Measurements from ENCODE around the gene PCDH9. TPM values are rescaled to one million over a fixed set of nuclear protein-coding genes. Genes with fewer than 3 reads are reported as not detected.

The PCDH9 gene
- total RNA-seq, 1 donor from 2014 or later, result 9.8 TPM

DNA sequence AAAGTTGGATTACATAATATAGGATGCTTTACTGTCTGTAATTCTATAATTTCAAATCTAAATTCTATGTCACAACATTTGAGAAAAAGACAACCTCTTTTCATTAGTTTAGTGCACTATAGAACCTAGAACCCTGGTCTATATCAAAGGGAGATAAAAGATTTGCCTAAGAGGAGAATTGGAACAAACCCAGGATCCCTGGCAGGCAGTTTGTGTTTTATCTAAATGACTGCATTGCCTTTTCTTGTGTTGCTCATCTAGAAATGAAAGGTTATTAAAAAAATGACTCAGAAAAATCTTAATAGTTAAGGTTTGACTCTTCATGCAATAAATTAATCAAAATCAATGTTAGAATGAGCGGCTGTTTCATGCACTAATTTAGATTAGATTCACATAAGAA lies 96.7 kb downstream of the PCDH9 start:
- DNase-seq (ENCODE audit: low spot score), result no peak
- Mint-ChIP-seq H3K27me3 (ENCODE audit: low read depth) (no peaks in the 10 kb centered on the region), H3K27ac (ENCODE audit: unreplicated experiment) (no peak overlapping the region), H3K36me3 (ENCODE audit: low read depth) (no peaks in the 10 kb centered on the region), H3K4me3 (ENCODE audit: unreplicated experiment) (no peak overlapping the region), H3K9me3 (ENCODE audit: low read depth) (no peaks in the 10 kb centered on the region), H3K4me1 (ENCODE audit: low read depth) (peaks cover 28% of the 10 kb centered on the region)
- TF ChIP-seq CTCF (IDR thresholded peaks at IDR 0.05), result no peak

- Mint-ChIP-seq H3K4me1 (ENCODE audit: low read depth) (peaks cover 18% of the 10 kb centered on the region), H3K36me3 (ENCODE audit: low read depth) (no peaks in the 10 kb centered on the region), H3K4me3 (ENCODE audit: unreplicated experiment) (no peak overlapping the region), H3K27ac (ENCODE audit: unreplicated experiment) (no peak overlapping the region), H3K9me3 (ENCODE audit: low read depth) (no peaks in the 10 kb centered on the region), H3K27me3 (ENCODE audit: low read depth) (no peaks in the 10 kb centered on the region)
- no peak for TF ChIP-seq CTCF (IDR thresholded peaks at IDR 0.05)
- no peak for DNase-seq (ENCODE audit: low spot score)
These were observed 98.7 kb downstream of the PCDH9 start for GRCh38 chr13:67131393-67131792.

- Mint-ChIP-seq H3K36me3 (ENCODE audit: low read depth) (no peaks in the 10 kb centered on the region), H3K27me3 (ENCODE audit: low read depth) (no peaks in the 10 kb centered on the region), H3K27ac (ENCODE audit: unreplicated experiment) (no peak overlapping the region), H3K4me1 (ENCODE audit: low read depth) (peaks cover 18% of the 10 kb centered on the region), H3K4me3 (ENCODE audit: unreplicated experiment) (no peak overlapping the region), H3K9me3 (ENCODE audit: low read depth) (no peaks in the 10 kb centered on the region)
- DNase-seq (ENCODE audit: low spot score), result no peak
- no peak for TF ChIP-seq CTCF (IDR thresholded peaks at IDR 0.05)
These were observed 99.7 kb downstream of the PCDH9 start for GRCh38 chr13:67130444-67130843.

GRCh38 chr13:67128136-67128535 lies 102.0 kb downstream of the PCDH9 start:
- Mint-ChIP-seq H3K4me1 (ENCODE audit: low read depth) (peaks cover 5% of the 10 kb centered on the region), H3K27ac (ENCODE audit: unreplicated experiment) (no peak overlapping the region), H3K36me3 (ENCODE audit: low read depth) (no peaks in the 10 kb centered on the region), H3K9me3 (ENCODE audit: low read depth) (no peaks in the 10 kb centered on the region), H3K4me3 (ENCODE audit: unreplicated experiment) (no peak overlapping the region), H3K27me3 (ENCODE audit: low read depth) (no peaks in the 10 kb centered on the region)
- no peak for TF ChIP-seq CTCF (IDR thresholded peaks at IDR 0.05)
- DNase-seq (ENCODE audit: low spot score), result no peak

- Mint-ChIP-seq H3K4me1 (ENCODE audit: low read depth) (peaks cover 13% of the 10 kb centered on the region), H3K27me3 (ENCODE audit: low read depth) (no peaks in the 10 kb centered on the region), H3K27ac (ENCODE audit: unreplicated experiment) (no peak overlapping the region), H3K4me3 (ENCODE audit: unreplicated experiment) (no peak overlapping the region), H3K9me3 (ENCODE audit: low read depth) (no peaks in the 10 kb centered on the region), H3K36me3 (ENCODE audit: low read depth) (no peaks in the 10 kb centered on the region)
- no peak for DNase-seq (ENCODE audit: low spot score)
- no peak for TF ChIP-seq CTCF (IDR thresholded peaks at IDR 0.05)
These were observed 104.5 kb downstream of the PCDH9 start for GRCh38 chr13:67125681-67126080.
